ENCODE data around the gene TDRD1.
A peak's percentile ranks its signal among the peaks of the same experiment; 100 is the strongest.

TDRD1 gene

GRCh38 chr10:114174695-114175188 is 4.4 kb upstream of the TDRD1 start:
- peak; percentile 35 for DNase-seq (ENCODE audit: low read depth)

GRCh38 chr10:114175667-114176066 is 3.5 kb upstream of the TDRD1 start:
- DNase-seq (ENCODE audit: low read depth): no peak

GRCh38 chr10:114176511-114176910 is 2.6 kb upstream of the TDRD1 start:
- DNase-seq (ENCODE audit: low read depth): no peak

- no peak for DNase-seq (ENCODE audit: low read depth)
These were observed 594 bp downstream of the TDRD1 start for GRCh38 chr10:114179747-114180146.

- no peak for DNase-seq (ENCODE audit: low read depth)
These were observed 1.8 kb downstream of the TDRD1 start for GRCh38 chr10:114180937-114181336.

- DNase-seq (ENCODE audit: low read depth): no peak
These were observed 2.8 kb downstream of the TDRD1 start for GRCh38 chr10:114181971-114182370.

- no peak for DNase-seq (ENCODE audit: low read depth)
These were observed 4.4 kb downstream of the TDRD1 start for GRCh38 chr10:114183563-114183962.

- no peak for DNase-seq (ENCODE audit: low read depth)
These were observed 5.1 kb downstream of the TDRD1 start for GRCh38 chr10:114184276-114184675.

GRCh38 chr10:114188001-114188400 is 8.8 kb downstream of the TDRD1 start:
- DNase-seq (ENCODE audit: low read depth): no peak

GRCh38 chr10:114188900-114189299 is 9.7 kb downstream of the TDRD1 start:
- no peak for DNase-seq (ENCODE audit: low read depth)

- no peak for DNase-seq (ENCODE audit: low read depth)
These were observed 10.5 kb downstream of the TDRD1 start for GRCh38 chr10:114189700-114190099.

GRCh38 chr10:114195079-114195478 is 15.9 kb downstream of the TDRD1 start:
- DNase-seq (ENCODE audit: low read depth): peak; percentile 36

- DNase-seq (ENCODE audit: low read depth): no peak
These were observed 20.1 kb downstream of the TDRD1 start for GRCh38 chr10:114199239-114199638.

GRCh38 chr10:114202812-114203211 is 23.7 kb downstream of the TDRD1 start:
- DNase-seq (ENCODE audit: low read depth): no peak

- DNase-seq (ENCODE audit: low read depth): no peak
These were observed 27.7 kb downstream of the TDRD1 start for GRCh38 chr10:114206902-114207301.

GRCh38 chr10:114207349-114207748 is 28.2 kb downstream of the TDRD1 start:
- DNase-seq (ENCODE audit: low read depth): no peak

- DNase-seq (ENCODE audit: low read depth): no peak
These were observed 29.2 kb downstream of the TDRD1 start for GRCh38 chr10:114208351-114208750.

GRCh38 chr10:114212153-114212552 is 33.0 kb downstream of the TDRD1 start:
- no peak for DNase-seq (ENCODE audit: low read depth)

GRCh38 chr10:114215033-114215432 is 35.9 kb downstream of the TDRD1 start:
- DNase-seq (ENCODE audit: low read depth): no peak

GRCh38 chr10:114220281-114220680 is 41.1 kb downstream of the TDRD1 start:
- DNase-seq (ENCODE audit: low read depth): no peak

- no peak for DNase-seq (ENCODE audit: low read depth)
These were observed 42.1 kb downstream of the TDRD1 start for GRCh38 chr10:114221235-114221634.

- no peak for DNase-seq (ENCODE audit: low read depth)
These were observed 43.9 kb downstream of the TDRD1 start for GRCh38 chr10:114223066-114223465.

GRCh38 chr10:114228156-114228555 is 49.0 kb downstream of the TDRD1 start:
- DNase-seq (ENCODE audit: low read depth): no peak

GRCh38 chr10:114232561-114233176 is 53.5 kb downstream of the TDRD1 start:
- DNase-seq (ENCODE audit: low read depth): no peak
